Motor neuron (in vitro differentiated cells): Measurements from ENCODE around the gene C1orf105. TPM values are rescaled to one million over a fixed set of nuclear protein-coding genes. Genes with fewer than 3 reads are reported as not detected.
A peak's percentile ranks its signal among the peaks of the same experiment; 100 is the strongest.
"Not testable (repeated sequence)": the region's sequence is repeated elsewhere in the genome, so short reads cannot be mapped to it uniquely, and the experiment has no call there.

ENCODE experiments used
- ATAC-seq, 8 experiments: fragments of 200-7000 bp; cut with Tn5 transposase; replicated peaks in 6 of 8; 2 replicates each; pipeline ENCODE4 v1.8.0; 2021; ENCODE audit warnings: mild to moderate bottlenecking in 8 of 8, moderate library complexity in 8 of 8
- H3K27ac ChIP-seq, 2 donors: fragments of 250-450 bp; sonication (Bioruptor Pico); 2 replicates each; pipeline ENCODE4 v1.9.0; 2021; ENCODE audit warnings: antibody characterized with exemption in 2 of 2, mild to moderate bottlenecking in 2 of 2, moderate library complexity in 1 of 2
- H3K4me1 ChIP-seq, 2 donors: fragments of 250-450 bp; sonication (Bioruptor Pico); replicated peaks in 1 of 2; 2 replicates each; pipeline ENCODE4 v1.6.1; 2021; ENCODE audit warnings: antibody characterized with exemption in 2 of 2, mild to moderate bottlenecking in 2 of 2, moderate library complexity in 1 of 2
- H3K4me3 ChIP-seq, 5 donors: fragments of 250-450 bp; sonication (Bioruptor Pico); 2 replicates each; pipeline ENCODE4 v1.9.0; 2021; ENCODE audit warnings: antibody characterized with exemption in 5 of 5, mild to moderate bottlenecking in 5 of 5, moderate library complexity in 4 of 5
- WGBS, 10 experiments: fragments of 450-650 bp; shearing (Covaris generic); methylation state at CpG; one replicate each; pipeline ENCODE4 v1.0.0; 2022; 5-methylcytosine and 5-hydroxymethylcytosine counted together
- in situ Hi-C, 9 experiments: fragments of 400-800 bp; cut with MboI; loops; one replicate each; pipeline ENCODE4 v1.15.0; 2021; ENCODE audit warnings: low sequenced_read_pairs in 9 of 9, low pct_unique_long_range_greater_than_20kb in 2 of 9; ENCODE audit not compliant: unreplicated experiment in 9 of 9
- total RNA-seq, 8 experiments: library from RNA; unstranded; fragments of 300-600 nt; gene quantifications; 2 replicates each; pipeline versions ENCODE4 v1.2.3 to v1.2.4, GENCODE V29; 2022

Gene C1orf105
- total RNA-seq, 8 experiments from 2014 or later = 0.66 TPM; not detected in 7

DNA sequence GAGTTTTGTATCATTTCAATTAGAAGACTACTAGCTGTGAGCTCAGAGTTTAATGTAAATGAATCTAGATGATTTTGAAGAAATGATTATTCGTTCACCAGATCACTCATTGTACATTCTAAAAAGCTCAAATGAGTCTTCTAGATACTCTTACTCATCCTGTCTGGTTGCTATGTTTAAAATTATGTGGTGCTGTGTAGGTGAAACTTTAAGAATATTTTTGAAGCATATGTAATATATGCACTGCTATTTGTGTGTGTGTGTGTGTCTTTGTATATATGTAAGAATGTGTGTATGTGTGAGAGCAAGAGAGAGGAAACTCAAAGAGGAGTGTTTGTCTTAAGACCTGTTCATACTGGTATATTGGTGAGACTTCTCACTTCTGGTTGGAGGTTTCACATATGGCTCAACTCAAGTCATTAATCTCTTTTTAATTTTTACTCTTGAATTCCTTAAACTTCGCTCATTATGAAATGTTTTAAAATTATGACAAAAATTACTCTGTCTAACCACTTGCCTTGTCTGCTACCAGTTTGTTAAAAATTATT is 8.6 kb upstream of the C1orf105 start:
- in situ Hi-C loops = loop anchor here in 4 of 9 experiments (25.0 kb wide), 2 partner anchors 375 to 400 kb away; no protein-coding TSS in a partner anchor
- Histone ChIP-seq H3K4me3 (no peak overlapping the region), H3K4me1 (no peaks in the 10 kb centered on the region), H3K27ac (no peak overlapping the region)
- 56 to 100% (median 90%) methylated on average over 1 to 2 of the region's 2 CpGs for WGBS, 10 experiments
- ATAC-seq = no peak

DNA sequence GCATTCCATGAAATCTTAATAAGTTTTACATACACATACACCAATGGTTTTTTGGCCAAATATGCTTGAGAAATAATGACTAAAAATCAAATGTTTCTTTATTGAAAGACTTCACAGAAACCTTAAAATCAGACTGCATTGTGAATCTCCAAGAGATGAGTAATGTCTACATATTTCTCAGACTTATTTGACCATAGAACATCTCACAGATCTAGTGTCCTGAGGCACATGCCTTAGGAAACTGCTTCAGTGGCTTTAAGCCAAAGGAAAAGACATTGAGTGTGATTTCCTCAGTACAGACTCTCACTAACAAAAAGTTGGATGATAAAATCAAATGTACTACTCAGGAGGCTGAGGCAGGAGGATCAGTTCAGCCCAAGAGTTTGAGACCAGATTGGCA is 6.2 kb upstream of the C1orf105 start:
- Histone ChIP-seq H3K4me1 (no peaks in the 10 kb centered on the region), H3K27ac (no peak overlapping the region), H3K4me3 (no peak overlapping the region)
- no peak for ATAC-seq
- in situ Hi-C loops = loop anchor here in 4 of 9 experiments (25.0 kb wide), 2 partner anchors 377 to 402 kb away; no protein-coding TSS in a partner anchor

DNA sequence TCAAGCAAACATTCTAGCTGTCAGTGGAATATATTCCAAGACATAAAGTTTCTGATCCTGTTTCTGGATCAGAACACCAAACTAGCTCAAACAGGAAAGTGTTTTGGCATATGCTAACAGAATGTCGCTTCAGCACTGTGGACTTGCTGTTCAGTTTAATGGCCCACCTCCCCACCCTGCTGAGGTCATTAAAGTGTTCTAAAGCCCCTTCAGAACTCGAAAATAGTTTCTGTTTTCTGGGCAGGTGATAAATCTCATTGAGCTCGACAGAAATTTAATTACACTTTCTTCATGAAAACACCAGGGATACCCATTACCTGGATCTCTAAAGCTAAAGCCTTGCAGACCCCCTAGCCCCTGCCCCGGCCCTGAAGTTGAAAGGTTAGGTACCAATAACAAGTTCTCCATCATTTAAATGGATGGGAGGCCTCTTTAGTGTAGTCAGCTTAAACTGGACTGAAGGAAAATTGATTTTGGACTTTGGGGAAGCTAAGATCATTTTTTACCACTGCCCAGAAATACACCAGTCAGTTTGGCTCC is 3.9 kb upstream of the C1orf105 start:
- WGBS, 10 experiments = 21 to 80% (median 50%) methylated on average over 1 to 4 of the region's 4 CpGs; no CpG with 5 or more reads in 1 of the 10 experiments

DNA sequence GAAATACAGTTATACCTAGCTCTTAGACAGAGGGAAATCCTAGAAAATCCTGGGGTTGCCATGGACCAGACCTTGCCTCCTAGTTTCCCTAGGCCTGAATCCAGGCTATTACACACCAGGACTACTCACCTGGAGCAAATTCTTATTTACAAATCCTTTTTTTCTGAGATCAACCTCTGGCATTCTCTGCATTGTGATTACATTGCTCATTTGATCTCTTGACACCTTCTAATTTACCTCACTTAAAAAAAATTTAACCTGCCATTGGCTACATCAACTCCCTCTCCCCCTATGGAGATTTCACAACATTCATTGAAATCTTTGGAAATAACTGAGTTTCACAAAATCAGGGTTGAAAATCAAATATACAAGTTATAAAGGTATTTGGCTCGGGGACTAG is 2.9 kb upstream of the C1orf105 start:
- H3K4me1 ChIP-seq = no peaks in the 10 kb centered on the region
- in situ Hi-C loops = loop anchor here in 4 of 9 experiments (25.0 kb wide), 2 partner anchors 380 to 405 kb away; no protein-coding TSS in a partner anchor
- H3K4me3 ChIP-seq = no peak overlapping the region
- ATAC-seq = no peak
- WGBS, 10 experiments = 80 to 100% (median 90%) methylated on average over 1 of the region's 1 CpG; no CpG with 5 or more reads in 4 of the 10 experiments
- no peak overlapping the region for H3K27ac ChIP-seq

More for the DNA sequence above, 3.9 kb upstream of the C1orf105 start:
- no peak for ATAC-seq
- Histone ChIP-seq H3K4me1 (no peaks in the 10 kb centered on the region), H3K4me3 (no peak overlapping the region), H3K27ac (no peak overlapping the region)
- in situ Hi-C loops = loop anchor here in 4 of 9 experiments (25.0 kb wide), 2 partner anchors 379 to 404 kb away; no protein-coding TSS in a partner anchor

DNA sequence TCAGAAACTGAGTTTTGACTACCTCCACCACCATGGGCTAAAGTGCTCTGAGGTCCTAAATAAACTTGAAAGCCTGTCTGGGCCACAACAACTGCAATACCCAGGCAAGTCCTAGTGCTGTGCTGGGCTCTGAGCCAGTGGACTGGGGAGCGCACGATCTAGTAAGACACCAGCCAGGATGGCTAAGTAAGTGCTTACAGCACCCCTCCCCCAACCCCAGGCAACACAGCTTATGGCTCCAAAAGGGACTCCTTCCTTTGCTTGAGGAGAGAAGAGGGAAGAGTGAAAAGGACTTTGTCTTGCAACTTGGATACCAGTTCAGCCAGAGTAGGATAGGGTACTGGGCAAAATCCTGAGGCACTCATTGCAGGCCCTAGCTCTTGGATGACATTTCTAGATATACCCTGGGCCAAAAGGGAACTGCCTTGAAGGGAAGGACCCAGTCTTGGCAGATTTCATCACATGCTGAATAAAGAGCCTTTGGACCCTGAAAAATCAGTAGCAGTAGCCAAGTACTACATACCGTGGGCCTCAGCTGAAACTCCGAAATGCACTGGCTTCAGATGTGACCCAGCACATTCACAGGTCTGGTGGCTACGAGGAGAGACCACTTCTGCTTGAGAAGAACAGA is 1.6 kb downstream of the C1orf105 start:
- no peak overlapping the region for H3K4me3 ChIP-seq
- ATAC-seq = no peak
- no peaks in the 10 kb centered on the region for H3K4me1 ChIP-seq
- no peak overlapping the region for H3K27ac ChIP-seq
- 60 to 98% (median 88%) methylated on average over 1 to 5 of the region's 5 CpGs; no CpG with 5 or more reads in 3 of the 10 experiments for WGBS, 10 experiments
- in situ Hi-C loops = loop anchor here in 4 of 9 experiments (25.0 kb wide), 2 partner anchors 385 to 410 kb away; no protein-coding TSS in a partner anchor

DNA sequence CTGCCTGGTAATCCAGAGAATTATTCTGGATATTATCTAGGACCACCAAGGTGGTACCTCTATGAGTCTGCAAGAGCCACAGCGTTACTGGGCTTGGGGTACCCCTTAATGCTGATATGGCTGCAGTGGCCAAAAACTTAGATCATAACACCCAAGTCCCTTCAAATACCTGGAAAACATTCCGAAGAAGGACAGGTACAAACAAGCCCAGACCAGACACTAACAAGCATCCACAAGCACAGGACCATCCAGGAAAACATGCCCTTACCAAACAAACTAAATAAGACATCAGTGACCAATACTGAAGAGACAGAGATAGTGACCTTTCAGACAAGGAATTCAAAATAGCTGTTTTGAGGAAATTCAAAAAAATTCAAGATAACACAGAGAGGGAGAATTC is 2.9 kb downstream of the C1orf105 start:
- Histone ChIP-seq H3K27ac (no peak overlapping the region), H3K4me3 (no peak overlapping the region), H3K4me1 (no peaks in the 10 kb centered on the region)
- 88 to 100% (median 95%) methylated on average over 1 to 2 of the region's 2 CpGs; no CpG with 5 or more reads in 3 of the 10 experiments for WGBS, 10 experiments
- ATAC-seq = no peak
- in situ Hi-C loops = loop anchor here in 4 of 9 experiments (25.0 kb wide), 2 partner anchors 386 to 411 kb away; no protein-coding TSS in a partner anchor

DNA sequence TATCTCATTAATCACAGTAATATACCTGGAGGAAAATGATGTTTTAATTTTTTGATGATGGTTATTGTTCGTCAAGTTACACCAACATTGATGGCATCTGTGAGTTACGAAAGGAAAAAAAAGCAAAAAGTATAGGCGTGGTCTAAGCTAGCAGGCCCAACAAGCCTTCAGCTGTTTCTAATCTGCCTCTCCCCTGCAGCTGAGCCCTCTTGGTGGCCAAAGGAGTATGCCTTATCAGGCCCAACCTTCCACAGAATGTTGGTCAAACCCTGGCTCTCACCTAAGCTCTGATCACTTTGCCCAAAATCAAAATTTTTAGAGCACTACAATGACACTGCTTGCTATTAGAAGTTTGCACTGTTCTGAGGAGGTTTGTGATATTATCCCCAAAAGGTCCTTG is 4.9 kb downstream of the C1orf105 start:
- Histone ChIP-seq H3K27ac (no peak overlapping the region), H3K4me1 (no peaks in the 10 kb centered on the region), H3K4me3 (no peak overlapping the region)
- ATAC-seq = no peak
- 78 to 100% (median 89%) methylated on average over 1 to 3 of the region's 3 CpGs; no CpG with 5 or more reads in 4 of the 10 experiments for WGBS, 10 experiments
- in situ Hi-C loops = no loop called here

DNA sequence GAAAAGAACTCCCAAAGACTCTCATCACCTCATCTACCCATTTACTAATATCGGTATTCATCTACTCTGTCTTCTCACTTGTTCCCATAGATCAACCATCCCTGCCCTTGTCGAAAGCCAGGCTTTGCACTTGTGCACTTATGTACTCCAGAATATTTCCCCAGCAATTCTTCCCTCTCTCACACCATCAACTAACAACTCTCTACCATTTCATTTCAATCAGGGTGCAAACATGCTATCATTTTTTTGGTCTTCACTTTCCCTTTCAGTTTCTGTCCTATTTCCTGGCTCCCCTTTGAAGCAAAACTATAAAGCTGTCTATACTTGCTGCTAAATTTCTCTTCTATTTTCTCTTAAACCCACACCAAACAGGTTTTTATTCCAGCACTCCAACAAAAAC is 6.7 kb downstream of the C1orf105 start:
- in situ Hi-C loops = no loop called here
- Histone ChIP-seq H3K4me1 (no peaks in the 10 kb centered on the region), H3K27ac (no peak overlapping the region), H3K4me3 (no peak overlapping the region)
- no peak for ATAC-seq
- WGBS, 10 experiments = 46 to 100% (median 95%) methylated on average over 1 to 2 of the region's 2 CpGs

DNA sequence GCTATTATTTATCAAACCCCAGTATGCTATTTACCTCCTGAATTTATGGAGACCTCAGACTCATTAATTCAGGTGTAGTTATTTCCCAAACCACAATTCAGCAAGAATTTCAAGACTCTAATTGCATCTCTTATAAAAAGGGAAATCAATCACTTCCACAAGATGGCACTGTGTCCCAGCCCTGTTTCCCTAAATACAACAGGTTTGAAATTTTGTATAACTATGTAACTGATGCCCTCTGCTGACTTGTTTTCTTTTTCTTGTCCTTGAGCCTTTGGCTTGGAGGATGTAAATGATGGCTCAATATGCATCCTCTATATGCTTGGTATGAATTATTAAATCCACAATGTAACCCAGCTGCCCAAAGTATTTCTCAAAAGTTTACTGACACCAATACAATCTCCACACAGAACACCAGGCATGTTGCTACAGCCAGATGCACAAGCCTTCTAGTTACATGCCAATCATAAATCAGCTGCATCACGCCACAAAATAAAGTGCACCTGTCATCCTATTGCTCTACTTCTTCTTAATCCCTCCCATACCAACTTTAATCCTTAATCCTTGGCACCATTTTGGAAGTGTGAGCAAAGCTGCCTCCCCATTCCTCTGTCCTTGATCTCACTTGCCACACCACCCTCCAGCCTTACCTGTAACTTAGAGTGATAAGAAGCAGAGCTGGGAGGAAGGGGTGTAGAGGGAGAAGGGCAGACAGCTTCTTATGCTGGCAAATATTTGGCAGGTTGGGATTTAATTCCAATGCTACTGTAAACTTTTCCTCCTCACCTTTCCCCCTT is 9.0 kb downstream of the C1orf105 start:
- in situ Hi-C loops = no loop called here
- peak in 3 of 8 experiments; percentile 61 to 80 (median 77) for ATAC-seq

DNA sequence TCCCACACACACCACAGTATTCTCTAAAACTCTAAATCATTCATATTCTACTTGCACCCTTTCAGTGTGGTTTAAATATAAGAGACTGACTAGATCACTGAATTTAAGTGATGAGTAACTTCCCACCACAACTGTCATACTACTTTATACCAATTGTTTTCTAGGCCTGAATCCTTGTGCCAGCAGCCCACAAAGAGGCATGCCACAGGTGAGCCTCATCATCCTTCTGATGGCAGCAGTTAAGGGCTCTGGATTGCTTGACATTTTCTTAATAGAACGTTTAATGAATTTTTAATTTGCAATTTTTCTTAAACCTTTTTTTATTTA is 9.6 kb downstream of the C1orf105 start:
- H3K27ac ChIP-seq = no peak overlapping the region
- no peaks in the 10 kb centered on the region for H3K4me1 ChIP-seq
- ATAC-seq = no peak
- in situ Hi-C loops = no loop called here
- no peak overlapping the region for H3K4me3 ChIP-seq
- 0 to 100% (median 75%) methylated on average over 1 of the region's 1 CpG for WGBS, 10 experiments

More for the DNA sequence above, 9.0 kb downstream of the C1orf105 start:
- no peaks in the 10 kb centered on the region for H3K4me1 ChIP-seq
- WGBS, 10 experiments = 60 to 100% (median 100%) methylated on average over 1 of the region's 1 CpG; no CpG with 5 or more reads in 3 of the 10 experiments
- no peak overlapping the region for H3K27ac ChIP-seq
- no peak overlapping the region for H3K4me3 ChIP-seq

DNA sequence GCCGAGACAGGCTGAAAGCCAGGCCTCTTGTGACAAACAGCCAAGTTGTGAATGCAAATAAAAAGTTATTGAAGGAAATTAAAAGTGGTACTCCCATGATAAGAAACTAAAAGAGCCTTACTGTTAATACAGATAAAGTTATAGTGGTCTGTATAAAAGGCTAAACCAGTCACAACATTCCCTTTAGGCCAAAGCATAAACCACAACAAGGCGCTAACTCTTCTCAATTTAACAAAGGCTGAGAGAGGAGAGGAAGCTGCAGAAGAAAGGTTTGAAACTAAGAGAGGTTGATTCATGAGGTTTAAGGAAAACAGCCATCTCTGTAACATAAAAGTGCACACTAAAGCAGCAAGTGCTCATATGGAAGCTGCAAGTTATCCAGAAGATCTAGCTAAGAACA is 10.7 kb downstream of the C1orf105 start:
- 83 to 100% (median 95%) methylated on average over 1 to 2 of the region's 2 CpGs; no CpG with 5 or more reads in 3 of the 10 experiments for WGBS, 10 experiments
- Histone ChIP-seq H3K4me3 (no peak overlapping the region), H3K27ac (no peak overlapping the region), H3K4me1 (no peaks in the 10 kb centered on the region)
- ATAC-seq = no peak
- in situ Hi-C loops = no loop called here

DNA sequence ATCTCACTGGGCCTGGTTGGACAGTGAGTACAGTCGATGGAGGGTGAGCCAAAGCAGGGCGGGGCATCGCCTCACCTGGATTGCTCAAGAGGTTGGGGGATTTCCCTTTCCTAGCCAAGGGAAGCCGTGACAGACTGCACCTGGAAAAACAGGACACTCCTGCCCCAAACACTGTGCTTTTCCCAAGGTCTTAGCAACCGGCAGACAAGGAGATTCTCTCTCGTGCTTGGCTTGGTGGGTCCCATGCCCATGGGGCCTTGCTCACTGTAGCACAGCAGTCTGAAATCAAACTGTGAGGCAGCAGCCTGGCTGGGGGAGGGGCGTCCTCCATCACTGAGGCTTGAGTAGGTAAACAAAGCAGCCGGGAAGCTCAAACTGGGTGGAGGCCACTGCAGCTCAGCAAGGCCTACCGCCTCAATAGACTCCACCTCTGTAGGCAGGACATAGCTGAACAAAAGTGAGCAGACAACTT is 11.3 kb downstream of the C1orf105 start:
- in situ Hi-C loops = no loop called here
- ATAC-seq = no peak
- 40 to 93% (median 82%) methylated on average over 1 to 7 of the region's 9 CpGs; no CpG with 5 or more reads in 2 of the 10 experiments for WGBS, 10 experiments
- no peak overlapping the region for H3K27ac ChIP-seq
- no peaks in the 10 kb centered on the region for H3K4me1 ChIP-seq
- H3K4me3 ChIP-seq = no peak overlapping the region

DNA sequence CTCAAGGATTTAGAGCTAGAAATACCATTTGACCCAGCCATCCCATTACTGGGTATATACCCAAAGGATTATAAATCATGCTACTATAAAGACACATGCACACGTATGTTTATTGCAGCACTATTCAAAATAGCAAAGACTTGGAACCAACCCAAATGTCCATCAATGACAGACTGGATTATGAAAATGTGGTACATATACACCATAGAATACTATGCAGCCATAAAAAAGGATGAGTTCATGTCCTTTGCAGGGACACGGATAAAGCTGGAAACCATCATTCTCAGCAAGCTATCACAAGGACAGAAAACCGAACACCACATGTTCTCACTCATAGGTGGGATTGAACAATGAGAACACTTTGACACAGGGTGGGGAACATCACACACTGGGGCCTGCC is 16.7 kb downstream of the C1orf105 start:
- H3K27ac ChIP-seq, ATAC-seq, H3K4me3 ChIP-seq, H3K4me1 ChIP-seq, in situ Hi-C loops: not testable (repeated sequence)
- WGBS, 10 experiments = 60 to 100% (median 94%) methylated on average over 1 to 2 of the region's 3 CpGs; no CpG with 5 or more reads in 7 of the 10 experiments
